Stomach smooth muscle (tissue), 2 donors: ENCODE measurements around the gene CXCL16.

Experiments
- H3K27ac ChIP-seq: one replicate; pipeline ENCODE4 v1.7.0; 2013; ENCODE audit warnings: mild to moderate bottlenecking, low read length, inconsistent platforms
- H3K27me3 ChIP-seq, 2 donors: one replicate each; pipeline ENCODE4 v1.7.0; 2013; ENCODE audit warnings: low read length in 2 of 2; ENCODE audit not compliant: insufficient read depth in 2 of 2, control insufficient read depth in 1 of 2
- H3K36me3 ChIP-seq, 2 donors: one replicate each; pipeline ENCODE4 v1.7.0; 2013; ENCODE audit warnings: low read length in 2 of 2; ENCODE audit not compliant: control insufficient read depth in 2 of 2, insufficient read depth in 2 of 2
- H3K4me1 ChIP-seq: one replicate; pipeline ENCODE4 v1.7.0; 2013; ENCODE audit warnings: low read length; ENCODE audit not compliant: control insufficient read depth, insufficient read depth
- H3K4me3 ChIP-seq, 2 donors: one replicate each; pipeline ENCODE4 v1.7.0; 2013; ENCODE audit warnings: low read length in 2 of 2
- H3K9ac ChIP-seq, 2 donors: one replicate each; pipeline ENCODE4 v1.7.0; 2013; ENCODE audit warnings: low read length in 2 of 2, mild to moderate bottlenecking in 1 of 2
- H3K9me3 ChIP-seq, 2 donors: one replicate each; pipeline ENCODE4 v1.7.0; 2013; ENCODE audit warnings: low read length in 2 of 2; ENCODE audit not compliant: control insufficient read depth in 2 of 2
- donor health status: healthy.
- donor health status: Pancreatic carcinoma.

CXCL16 gene

DNA sequence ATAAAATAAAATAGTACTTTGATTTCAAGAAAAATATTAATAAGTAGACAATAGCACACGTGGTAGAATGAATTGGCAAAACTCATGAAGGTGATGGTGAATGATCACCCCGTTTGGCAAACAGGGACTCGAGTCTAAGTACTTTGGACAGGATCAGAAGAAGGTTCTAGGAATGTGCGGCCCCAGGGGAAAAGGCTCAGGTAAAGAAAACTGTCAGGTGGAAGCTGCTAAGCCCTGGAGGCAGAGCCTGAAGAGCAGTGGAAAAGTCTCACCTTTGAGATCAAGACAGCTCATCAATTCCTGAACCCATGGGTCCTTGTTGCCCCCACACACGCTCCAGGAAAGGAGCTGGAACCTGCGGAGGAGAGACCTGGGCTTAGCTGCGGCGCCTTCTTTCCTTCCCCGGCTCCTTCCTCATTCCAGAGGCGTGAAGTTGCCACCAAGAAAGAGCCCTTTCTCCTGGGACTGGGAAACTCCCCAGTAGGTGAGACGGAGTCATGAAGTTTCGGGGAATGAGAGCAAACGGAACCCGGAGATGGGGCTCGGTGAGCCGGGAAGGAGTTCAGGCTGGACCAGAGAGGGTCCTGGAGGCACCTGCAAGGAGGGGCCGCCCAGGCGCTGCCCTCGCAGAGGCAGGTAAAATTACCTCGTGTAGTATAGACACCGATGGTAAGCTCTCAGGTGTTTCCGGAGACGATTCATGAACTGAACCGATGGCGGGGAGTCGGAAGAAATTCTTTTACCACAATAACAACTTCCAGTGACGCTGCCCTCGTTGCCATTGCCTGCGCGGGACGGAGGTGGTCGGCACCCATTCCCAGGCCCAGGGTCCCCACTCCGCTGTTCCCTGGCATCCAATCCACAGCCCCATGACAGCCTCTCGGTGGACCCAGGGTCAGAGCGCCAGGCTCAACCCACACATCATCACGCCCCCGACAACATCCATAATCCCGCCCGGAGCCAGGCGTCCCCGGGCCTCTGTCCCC lies 1.3 kb downstream of the CXCL16 start:
- Histone ChIP-seq H3K36me3 (peaks cover 0 to 2% of the 10 kb centered on the region in 2 donors), H3K9me3 (no peaks in the 10 kb centered on the region), H3K27me3 (peaks cover under 1 to 8% of the 10 kb centered on the region in 2 donors), H3K27ac (no peak overlapping the region), H3K9ac (peak overlapping the region; percentile 58 to 70), H3K4me3 (peak overlapping the region; percentile 73 to 85), H3K4me1 (peaks cover 18% of the 10 kb centered on the region)

GRCh38 chr17:4735876-4736651 lies 3.7 kb downstream of the CXCL16 start:
- Histone ChIP-seq H3K4me1 (peaks cover 25% of the 10 kb centered on the region), H3K27me3 (peaks cover 0 to 4% of the 10 kb centered on the region in 2 donors), H3K36me3 (peaks cover 6 to 8% of the 10 kb centered on the region in 2 donors), H3K27ac (no peak overlapping the region), H3K9me3 (no peaks in the 10 kb centered on the region), H3K9ac (no peak overlapping the region), H3K4me3 (no peak overlapping the region)

DNA sequence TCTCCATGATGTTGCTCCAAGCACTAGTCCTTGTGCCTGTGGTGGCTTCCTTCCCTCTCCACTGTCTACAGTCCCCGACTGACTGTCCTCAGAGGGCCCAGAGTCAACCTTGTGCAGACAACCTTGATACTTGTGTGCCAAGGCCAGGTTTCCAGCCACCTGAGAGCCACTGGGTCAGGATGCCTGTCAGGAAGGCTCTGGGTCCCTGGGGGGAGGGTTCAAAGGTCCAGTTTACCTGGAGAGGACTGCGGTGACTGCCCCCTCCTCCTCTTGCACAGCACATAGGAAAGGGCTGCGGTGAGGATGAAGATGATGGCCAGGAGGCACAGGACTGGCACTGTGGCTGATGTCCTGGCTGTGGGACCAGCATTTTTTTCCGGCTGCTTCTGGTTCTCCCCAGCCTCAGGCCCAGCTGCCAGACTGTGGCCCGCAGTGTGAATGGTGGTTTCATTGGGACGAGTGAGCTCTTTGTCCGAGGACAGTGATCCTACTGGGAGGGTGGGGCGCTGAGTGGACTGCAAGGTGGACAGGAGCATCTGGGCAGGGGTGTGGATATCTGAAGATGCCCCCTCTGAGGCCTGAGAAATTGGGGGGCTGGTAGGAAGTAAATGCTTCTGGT lies 4.8 kb downstream of the CXCL16 start:
- Histone ChIP-seq H3K4me3 (no peak overlapping the region), H3K9ac (no peak overlapping the region), H3K27me3 (peaks cover 0 to 4% of the 10 kb centered on the region in 2 donors), H3K27ac (peak overlapping the region; percentile 11), H3K4me1 (peaks cover 27% of the 10 kb centered on the region), H3K36me3 (peaks cover 6 to 8% of the 10 kb centered on the region in 2 donors), H3K9me3 (no peaks in the 10 kb centered on the region)

- no peak overlapping the region for H3K27ac ChIP-seq
Observed at GRCh38 chr17:4733073-4733531, 6.6 kb downstream of the CXCL16 start.

DNA sequence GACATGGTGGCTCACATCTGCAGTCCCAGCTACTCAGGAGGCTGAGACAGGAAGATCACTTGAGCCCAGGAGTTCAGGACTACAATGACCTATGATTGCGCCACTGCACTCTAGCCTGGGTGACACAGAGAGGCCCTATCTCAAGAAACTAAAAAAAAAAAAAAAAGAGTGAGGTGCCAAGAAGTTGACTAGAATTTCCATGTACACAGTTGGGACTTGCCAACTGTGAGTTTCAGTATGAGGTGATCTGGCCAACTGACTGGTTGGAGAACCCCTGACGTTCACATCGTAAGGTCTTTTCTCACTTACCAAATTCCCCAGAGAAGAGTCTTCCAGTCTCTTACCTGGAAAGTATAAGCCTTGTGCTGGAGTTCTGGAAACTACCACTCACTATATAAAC lies 11.6 kb downstream of the CXCL16 start:
- Histone ChIP-seq H3K27ac (no peak overlapping the region), H3K27me3 (no peaks in the 10 kb centered on the region), H3K4me3 (no peak overlapping the region), H3K9ac (no peak overlapping the region), H3K9me3 (no peaks in the 10 kb centered on the region), H3K36me3 (peaks cover 3 to 4% of the 10 kb centered on the region in 2 donors), H3K4me1 (peaks cover 10% of the 10 kb centered on the region)

More at GRCh38 chr17:4733073-4733531, 6.6 kb downstream of the CXCL16 start:
- Histone ChIP-seq H3K9me3 (no peaks in the 10 kb centered on the region), H3K4me1 (peaks cover 12% of the 10 kb centered on the region), H3K9ac (peak overlapping the region in 1 of 2 donors; percentile 27), H3K36me3 (peaks cover 6 to 8% of the 10 kb centered on the region in 2 donors), H3K27me3 (no peaks in the 10 kb centered on the region), H3K4me3 (no peak overlapping the region)

DNA sequence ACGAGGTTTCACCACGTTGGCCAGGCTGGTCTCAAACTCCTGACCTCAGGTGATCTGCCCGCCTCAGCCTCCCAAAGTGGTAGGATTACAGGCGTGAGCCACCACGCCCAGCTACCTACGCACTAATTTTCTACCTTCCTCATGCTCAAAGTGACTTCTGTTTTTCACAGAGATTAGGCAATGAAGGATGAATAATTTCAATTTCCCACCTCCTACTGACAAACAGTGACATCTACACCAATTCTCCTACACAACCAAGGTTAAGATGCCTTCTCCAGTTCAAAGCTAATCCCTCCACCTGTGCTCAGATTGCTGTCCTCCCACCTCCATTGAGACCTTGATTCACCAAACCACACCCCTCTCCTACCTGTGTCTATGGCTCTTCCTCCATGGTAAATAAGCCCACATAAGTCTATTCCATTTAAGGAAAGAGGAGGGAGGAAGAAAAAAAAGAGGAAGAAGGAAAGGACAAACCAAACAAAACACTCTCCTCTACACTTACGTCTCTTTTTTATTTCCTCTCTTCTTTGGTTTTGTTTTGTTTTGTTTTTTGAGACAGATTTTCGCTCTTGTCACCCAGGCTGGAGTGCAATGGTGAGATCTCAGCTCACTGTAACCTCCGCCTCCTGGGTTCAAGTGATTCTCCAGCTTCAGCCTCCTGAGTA lies 13.9 kb downstream of the CXCL16 start:
- no peak overlapping the region for H3K27ac ChIP-seq
- no peaks in the 10 kb centered on the region for H3K9me3 ChIP-seq
- H3K4me1 ChIP-seq = peaks cover 3% of the 10 kb centered on the region
- no peak overlapping the region for H3K9ac ChIP-seq
- H3K4me3 ChIP-seq = no peak overlapping the region
- H3K27me3 ChIP-seq = no peaks in the 10 kb centered on the region
- H3K36me3 ChIP-seq = peaks cover 0 to under 1% of the 10 kb centered on the region in 2 donors

DNA sequence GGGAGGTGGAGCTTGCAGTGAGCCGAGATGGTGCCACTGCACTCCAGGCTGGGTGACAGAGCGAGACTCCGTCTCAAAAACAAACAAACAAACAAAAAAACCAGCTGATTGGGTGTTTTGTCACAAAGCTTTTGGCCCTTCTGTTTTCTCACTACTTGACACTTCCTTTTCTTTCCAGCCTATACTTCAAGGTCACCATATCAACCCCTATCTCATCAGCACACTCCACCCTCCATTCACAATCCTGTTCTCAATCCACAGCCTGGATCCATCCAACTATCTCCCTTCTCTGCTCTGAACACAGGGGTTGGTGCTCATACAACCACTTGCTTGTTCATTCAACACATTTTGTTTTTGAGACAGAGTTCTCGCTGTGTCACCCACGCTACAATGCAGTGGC lies 15.1 kb downstream of the CXCL16 start:
- H3K27ac ChIP-seq = no peak overlapping the region
- no peaks in the 10 kb centered on the region for H3K27me3 ChIP-seq
- H3K4me3 ChIP-seq = no peak overlapping the region
- no peaks in the 10 kb centered on the region for H3K9me3 ChIP-seq
- peaks cover 0 to 4% of the 10 kb centered on the region in 2 donors for H3K36me3 ChIP-seq
- H3K4me1 ChIP-seq = no peaks in the 10 kb centered on the region
- no peak overlapping the region for H3K9ac ChIP-seq

GRCh38 chr17:4722678-4723240 lies 17.0 kb downstream of the CXCL16 start:
- no peaks in the 10 kb centered on the region for H3K4me1 ChIP-seq
- H3K36me3 ChIP-seq = peaks cover 4 to 6% of the 10 kb centered on the region in 2 donors
- H3K9ac ChIP-seq = no peak overlapping the region
- H3K27ac ChIP-seq = no peak overlapping the region
- H3K4me3 ChIP-seq = no peak overlapping the region
- H3K27me3 ChIP-seq = no peaks in the 10 kb centered on the region
- H3K9me3 ChIP-seq = no peaks in the 10 kb centered on the region

GRCh38 chr17:4721203-4722135 lies 18.3 kb downstream of the CXCL16 start:
- Histone ChIP-seq H3K4me3 (no peak overlapping the region), H3K27ac (no peak overlapping the region), H3K36me3 (peaks cover 5 to 11% of the 10 kb centered on the region in 2 donors), H3K9me3 (no peaks in the 10 kb centered on the region), H3K27me3 (no peaks in the 10 kb centered on the region), H3K4me1 (no peaks in the 10 kb centered on the region), H3K9ac (no peak overlapping the region)
